GM11168 (cell line): ENCODE measurements around the gene SLC35F4.

Experiments used
- in situ Hi-C: fragments of 300-500 bp; cut with MboI; formaldehyde crosslinking; loops from one replicate; pipeline ENCODE4 v1.12.0; 2022; ENCODE audit warnings: low sequenced_read_pairs; ENCODE audit not compliant: unreplicated experiment

SLC35F4 gene

DNA sequence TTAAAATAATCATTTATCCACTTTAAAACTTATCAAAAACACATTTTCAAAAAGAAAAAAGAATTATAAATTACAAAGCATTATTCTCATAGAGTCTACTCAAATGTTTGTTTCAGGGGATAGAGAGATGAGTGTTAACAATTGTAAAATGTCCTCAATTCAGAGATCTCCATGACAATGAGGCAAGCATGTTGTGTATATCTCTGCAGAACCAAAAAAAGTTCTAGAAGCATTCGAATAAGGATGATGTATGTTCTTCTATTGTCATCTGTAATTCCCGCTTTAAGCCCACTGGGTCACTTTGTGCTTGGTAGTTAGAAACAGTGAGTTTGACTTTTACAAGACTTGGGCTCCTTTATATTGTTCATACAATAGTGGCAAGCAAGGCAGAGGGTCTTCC is 298.7 kb downstream of the SLC35F4 start:
- in situ Hi-C loops, result no loop called here

GRCh38 chr14:57560681-57561080 is 305.2 kb downstream of the SLC35F4 start:
- in situ Hi-C loops, result no loop called here

DNA sequence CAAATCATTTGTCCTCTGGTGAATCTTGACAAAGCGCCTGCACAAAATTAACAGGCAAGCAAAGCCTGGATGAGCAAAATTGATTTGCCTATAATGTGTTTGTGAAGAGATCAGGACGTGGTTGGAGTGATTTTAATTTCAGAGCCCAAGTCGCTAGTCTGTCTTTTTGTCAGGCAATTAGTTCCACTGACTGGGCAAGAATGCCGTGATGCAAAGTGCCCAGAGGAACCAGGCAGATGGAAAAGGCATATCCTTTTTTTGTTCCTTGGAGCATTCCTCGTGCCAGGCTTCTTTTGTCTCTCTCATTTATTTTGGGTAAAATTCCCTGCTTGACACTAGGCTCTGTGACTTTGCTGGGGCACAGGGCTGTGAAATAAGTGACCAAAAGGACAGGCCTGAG is 306.3 kb downstream of the SLC35F4 start:
- in situ Hi-C loops, result no loop called here

DNA sequence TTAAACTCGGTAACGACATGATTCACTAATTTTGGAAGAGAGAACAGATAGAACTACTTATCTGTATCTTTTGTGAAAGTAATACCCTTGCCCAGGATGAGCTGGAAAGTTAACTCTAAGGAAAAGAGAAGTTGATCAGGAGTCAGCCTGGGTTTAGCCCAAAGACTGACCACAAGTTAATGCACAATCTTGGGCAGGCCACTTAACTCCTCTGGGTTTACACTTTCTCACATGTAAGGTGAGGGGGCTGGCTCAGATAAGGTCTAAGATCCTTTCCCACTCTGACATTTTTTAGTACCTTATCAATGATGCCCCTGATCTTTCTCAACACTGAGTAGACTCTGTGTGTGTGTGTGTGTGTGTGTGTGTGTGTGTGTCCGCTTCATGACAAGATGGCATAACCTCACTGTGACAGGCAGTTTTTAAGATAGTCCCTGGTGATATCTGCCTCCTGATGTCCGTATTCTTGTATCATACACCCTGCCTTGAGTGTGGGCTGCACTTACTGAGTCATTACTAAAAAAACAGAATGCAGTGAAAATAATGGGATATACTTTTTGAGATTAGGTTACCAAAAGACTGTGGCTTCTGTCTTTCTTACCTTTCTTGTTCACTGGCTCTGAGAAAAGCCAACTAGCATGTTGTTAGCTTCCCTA is 316.0 kb downstream of the SLC35F4 start:
- in situ Hi-C loops, result no loop called here

GRCh38 chr14:57549016-57549564 is 316.8 kb downstream of the SLC35F4 start:
- in situ Hi-C loops, result no loop called here

DNA sequence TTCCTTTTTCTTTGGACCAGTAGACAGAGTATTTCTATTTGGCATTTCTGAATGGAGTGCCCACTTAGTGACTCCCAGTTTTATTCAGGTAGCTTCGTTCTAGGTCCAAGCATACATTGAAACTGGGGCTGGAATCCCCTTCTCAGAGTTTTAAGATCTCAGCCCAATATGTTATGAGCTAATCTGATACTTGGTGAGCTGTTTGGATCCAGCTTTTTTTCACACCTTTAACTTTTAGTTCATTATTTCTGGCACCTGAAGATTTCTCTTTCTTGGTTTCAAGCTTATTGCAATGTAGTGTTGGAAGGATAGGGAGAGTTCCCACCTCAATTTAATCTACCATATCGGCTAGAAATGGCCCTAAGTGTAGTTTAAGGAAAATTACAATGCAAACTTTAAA is 318.8 kb downstream of the SLC35F4 start:
- in situ Hi-C loops, result no loop called here

GRCh38 chr14:57533214-57533613 is 332.7 kb downstream of the SLC35F4 start:
- in situ Hi-C loops, result no loop called here

DNA sequence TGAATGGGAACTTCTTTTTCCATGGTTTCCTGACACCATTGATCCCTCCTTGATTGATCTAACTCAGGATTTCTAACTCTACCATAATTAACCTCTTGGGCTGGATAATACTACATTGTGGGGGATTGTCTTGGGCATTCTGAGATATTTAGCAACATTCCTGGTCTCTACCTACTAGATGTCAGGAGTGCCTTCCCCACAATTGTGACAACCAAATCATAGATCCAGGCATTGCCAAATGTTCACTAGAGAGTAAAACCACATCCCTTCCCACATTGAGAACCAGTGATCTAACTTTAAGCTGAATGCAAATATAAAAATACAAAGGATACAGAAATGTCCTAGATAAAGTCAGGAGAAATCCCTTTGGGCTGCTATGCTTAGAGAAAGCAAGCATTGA is 335.3 kb downstream of the SLC35F4 start:
- in situ Hi-C loops, result no loop called here

- in situ Hi-C loops, result no loop called here
Measured at GRCh38 chr14:57526942-57527341, 338.9 kb downstream of the SLC35F4 start.

DNA sequence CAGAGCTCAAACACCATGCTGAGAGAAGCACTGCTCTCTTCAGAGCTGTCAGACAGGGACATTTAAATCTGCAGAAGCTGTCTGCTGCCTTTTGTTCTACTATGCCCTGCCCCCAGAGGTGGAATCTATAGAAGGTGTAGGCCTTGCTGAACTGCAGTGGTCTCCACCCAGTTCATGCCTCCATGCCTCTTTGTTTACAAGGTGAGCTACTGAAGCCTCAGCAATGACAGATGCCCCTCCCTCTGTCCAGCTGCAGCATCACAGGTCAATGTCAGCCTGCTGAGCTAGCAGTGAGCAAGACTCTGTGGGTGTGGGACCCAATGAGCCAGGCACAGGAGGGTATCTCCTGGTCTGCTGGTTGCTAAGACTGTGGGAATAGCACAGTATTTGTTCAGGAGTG is 346.8 kb downstream of the SLC35F4 start:
- in situ Hi-C loops, result no loop called here
